GM12878 (cell line): Measurements from ENCODE around the gene RFT1. TPM values are rescaled to one million over a fixed set of nuclear protein-coding genes. Genes with fewer than 3 reads are reported as not detected.

Experiments used
- ATAC-seq: fragments of 200-7000 bp; cut with Tn5 transposase; 3 replicates; pipeline ENCODE4 v1.9.1; 2020; ENCODE audit warnings: mild to moderate bottlenecking, moderate library complexity
- BruUV-seq: library from RNA; stranded (reverse); fragments of 400-500 nt; replicated peaks from 2 replicates; lab custom pipeline; 2021; lab: Mats Ljungman, UMichigan
- CTCF ChIA-PET: fragments of 300-600 bp; sonication (Branson Sonifier 250); formaldehyde crosslinking; extraction: SDS; loops from one replicate; lab custom pipeline; 2021; ENCODE audit warnings: inconsistent platforms; lab: Yijun Ruan, JAX
- POLR2A ChIA-PET: fragments of 350-600 bp; formaldehyde crosslinking; extraction: SDS; loops from one replicate; lab custom pipeline; 2021; ENCODE audit warnings: inconsistent platforms; lab: Charles Lee
- RAD21 ChIA-PET: fragments of 300-600 bp; sonication (Branson Sonifier 250); formaldehyde crosslinking; loops from one replicate; lab custom pipeline; 2023; ENCODE audit warnings: antibody characterized with exemption; ENCODE audit not compliant: unreplicated experiment; lab: Charles Lee
- SMC1A ChIA-PET: fragments of 300-600 bp; sonication (Branson Sonifier 250); formaldehyde crosslinking; loops from one replicate; lab custom pipeline; 2023; ENCODE audit not compliant: unreplicated experiment, uncharacterized antibody; lab: Charles Lee
- DNase-seq: peaks from one replicate; pipeline ENCODE4 v3.0.0-alpha.2; 2011; ENCODE audit warnings: low read depth, low spot score
- FAIRE-seq: peaks from 3 replicates; lab custom pipeline; 2011; peaks lifted over from hg19 to GRCh38; lab: Jason Lieb, UNC
- H2AFZ ChIP-seq: 2 replicates; pipeline ENCODE4 v1.6.0; 2011; ENCODE audit warnings: low read depth, low read length, control low read depth; ENCODE audit not compliant: control insufficient read depth
- H3K27ac ChIP-seq: 2 replicates; pipeline ENCODE4 v1.5.1; 2011; ENCODE audit warnings: control low read depth; ENCODE audit not compliant: control insufficient read depth, insufficient read depth
- H3K27me3 ChIP-seq, 2 experiments: replicated peaks in 1 of 2; 2 replicates each; pipeline versions ENCODE4 v1.6.0 to v1.6.1; 2011; ENCODE audit warnings: low read length in 1 of 2; ENCODE audit not compliant: control insufficient read depth in 2 of 2, insufficient read depth in 2 of 2
- H3K36me3 ChIP-seq, 2 experiments: 2 replicates each; pipeline ENCODE4 v1.5.1; 2011; ENCODE audit warnings: low read length in 1 of 2; ENCODE audit not compliant: control insufficient read depth in 2 of 2, insufficient read depth in 2 of 2
- H3K4me1 ChIP-seq: 2 replicates; pipeline ENCODE4 v1.6.1; 2011; ENCODE audit warnings: mild to moderate bottlenecking, low read length, moderate library complexity, mixed read lengths; ENCODE audit not compliant: control insufficient read depth, insufficient read depth
- H3K4me2 ChIP-seq: 2 replicates; pipeline ENCODE4 v1.6.0; 2011; ENCODE audit warnings: control low read depth; ENCODE audit not compliant: control insufficient read depth, insufficient read depth
- H3K4me3 ChIP-seq: fragments of 200-600 bp; sonication (generic); 2 replicates; pipeline ENCODE4 v1.5.1; 2016
- H3K79me2 ChIP-seq: 2 replicates; pipeline ENCODE4 v1.6.0; 2011; ENCODE audit warnings: low read length; ENCODE audit not compliant: control insufficient read depth, insufficient read depth
- H3K9ac ChIP-seq: 2 replicates; pipeline ENCODE4 v1.8.0; 2011; ENCODE audit warnings: low read length, control low read depth, mixed read lengths; ENCODE audit not compliant: control insufficient read depth, insufficient read depth
- H3K9me3 ChIP-seq: replicated peaks from 3 replicates; pipeline ENCODE4 v1.5.1; 2011; ENCODE audit warnings: mild to moderate bottlenecking, low read length; ENCODE audit not compliant: control insufficient read depth, insufficient read depth
- H4K20me1 ChIP-seq: 2 replicates; pipeline ENCODE4 v1.6.0; 2011; ENCODE audit not compliant: control insufficient read depth, insufficient read depth
- BHLHE40 ChIP-seq, 2 experiments: fragments of 450-650 bp in 1 of 2; IDR thresholded peaks; 2 replicates each; pipeline ENCODE4 v1.6.1; 2011 to 2017; ENCODE audit warnings: low read depth in 2 of 2, borderline replicate concordance in 1 of 2, improper control_type of control experiment in 1 of 2, low read length in 1 of 2, mild to moderate bottlenecking in 1 of 2
- E2F4 ChIP-seq: IDR thresholded peaks from 2 replicates; pipeline ENCODE4 v1.6.1; 2012; ENCODE audit warnings: low read depth, low read length, improper control_type of control experiment
- EGR1 ChIP-seq, 2 experiments: IDR thresholded peaks; 1 replicate in 1 of 2; 2 replicates in 1 of 2; pipeline ENCODE4 v1.6.1; 2011 to 2012; ENCODE audit warnings: low read depth in 2 of 2, low read length in 2 of 2, borderline replicate concordance in 1 of 2, mild to moderate bottlenecking in 1 of 2, moderate library complexity in 1 of 2
- FOXM1 ChIP-seq: IDR thresholded peaks from 2 replicates; pipeline ENCODE4 v1.6.1; 2012; ENCODE audit warnings: low read depth, mild to moderate bottlenecking, inconsistent platforms, low read length, moderate library complexity
- IKZF1 ChIP-seq: fragments of 450-650 bp; conservative IDR thresholded peaks from 2 replicates; pipeline ENCODE4 v1.6.1; 2017; ENCODE audit warnings: antibody characterized with exemption, mild to moderate bottlenecking
- IKZF2 ChIP-seq, 2 experiments: fragments of 450-650 bp; IDR thresholded peaks; 2 replicates each; pipeline ENCODE4 v1.6.1; 2017; ENCODE audit warnings: mild to moderate bottlenecking in 2 of 2, moderate library complexity in 2 of 2
- IRF4 ChIP-seq: IDR thresholded peaks from 2 replicates; pipeline ENCODE4 v1.6.1; 2011; ENCODE audit warnings: low read depth, low read length
- LARP7 ChIP-seq: fragments of 450-650 bp; IDR thresholded peaks from 2 replicates; pipeline ENCODE4 v1.6.1; 2017; ENCODE audit warnings: mild to moderate bottlenecking
- MYC ChIP-seq: IDR thresholded peaks from 2 replicates; pipeline ENCODE4 v1.6.1; 2011; ENCODE audit warnings: mild to moderate bottlenecking, low read length, moderate library complexity, inconsistent platforms; ENCODE audit not compliant: insufficient read depth, insufficient replicate concordance, insufficient read length, severe bottlenecking
- NFXL1 ChIP-seq: fragments of 450-650 bp; IDR thresholded peaks from 2 replicates; pipeline ENCODE4 v1.6.1; 2017; ENCODE audit warnings: antibody characterized with exemption, mild to moderate bottlenecking, borderline replicate concordance
- NFYB ChIP-seq: IDR thresholded peaks from 2 replicates; pipeline ENCODE4 v1.6.1; 2011; ENCODE audit warnings: low read depth, mild to moderate bottlenecking, low read length, improper control_type of control experiment, moderate library complexity; ENCODE audit not compliant: insufficient read depth
- POLR2A ChIP-seq: IDR thresholded peaks from 2 replicates; pipeline ENCODE4 v1.6.1; 2011; ENCODE audit warnings: low read depth, mild to moderate bottlenecking, low read length
- RELB ChIP-seq: fragments of 450-650 bp; IDR thresholded peaks from 2 replicates; pipeline ENCODE4 v1.6.1; 2017; ENCODE audit warnings: low read depth, mild to moderate bottlenecking, moderate library complexity
- SUPT20H ChIP-seq: IDR thresholded peaks from 2 replicates; pipeline ENCODE4 v1.6.1; 2011; ENCODE audit warnings: low read depth, mild to moderate bottlenecking, low read length, moderate library complexity, borderline replicate concordance; ENCODE audit not compliant: control insufficient read depth
- TAF1 ChIP-seq: IDR thresholded peaks from 2 replicates; pipeline ENCODE4 v1.6.1; 2011; ENCODE audit warnings: mild to moderate bottlenecking, low read depth, low read length, borderline replicate concordance
- TCF7 ChIP-seq: IDR thresholded peaks from 2 replicates; pipeline ENCODE4 v1.6.1; 2014; ENCODE audit warnings: antibody characterized with exemption, borderline replicate concordance
- USF1 ChIP-seq: IDR thresholded peaks from 2 replicates; pipeline ENCODE4 v1.6.1; 2011; ENCODE audit warnings: borderline replicate concordance, low read depth, mild to moderate bottlenecking, moderate library complexity, mixed read lengths, low read length; ENCODE audit not compliant: insufficient read depth; ENCODE audit errors: extremely low read length
- YY1 ChIP-seq: IDR thresholded peaks from 2 replicates; pipeline ENCODE4 v1.6.1; 2011; ENCODE audit warnings: low read depth, mild to moderate bottlenecking, low read length
- WGBS: methylation state at CpG from one replicate; pipeline ENCODE4 v1.1.6; 2016; ENCODE audit warnings: low lambda C conversion rate; ENCODE audit not compliant: insufficient replicate concordance, insufficient coverage; ENCODE audit errors: missing lambda C conversion rate; 5-methylcytosine and 5-hydroxymethylcytosine counted together
- in situ Hi-C: fragments of 300-500 bp; cut with MboI; formaldehyde crosslinking; loops from 9 replicates; pipeline ENCODE4 v1.14.3; 2018; ENCODE audit warnings: mixed read lengths
- intact Hi-C: fragments of 100-400 bp; cut with micrococcal nuclease; formaldehyde crosslinking; loops from one replicate; pipeline ENCODE4 v1.14.2; 2022; ENCODE audit not compliant: unreplicated experiment
- polyA plus RNA-seq, 11 experiments: library from polyadenylated mRNA; depleted of rRNA in 4 of 11; unstranded in 6 of 11; stranded (reverse) in 5 of 11; fragments of >200 nt; fragmentation: Nextera tagmentation in 4 of 11; fragmentation: Illumina TruSeq in 1 of 11; extraction: Ambion mirVana in 4 of 11; extraction: Trizol in 1 of 11; gene quantifications; 1 replicate in 1 of 11; 2 replicates in 10 of 11; pipeline versions ENCODE4 v1.2.1 to v1.2.3, GENCODE V29; 2011 to 2016; ENCODE audit warnings: inconsistent platforms in 2 of 11, missing spikeins in 2 of 11, low read depth in 1 of 11
- total RNA-seq, 4 experiments: library from RNA; depleted of rRNA in 3 of 4; stranded (reverse); fragments of >200 nt in 3 of 4; fragmentation: Illumina TruSeq in 1 of 4; extraction: Trizol in 1 of 4; gene quantifications; 2 replicates each; pipeline versions ENCODE4 v1.2.1 to v1.2.3, GENCODE V29; 2013 to 2021

The RFT1 gene
- total and polyA plus RNA-seq, 10 of the 15 experiments (the other 5 are each of a cell fraction or from before 2014, with no cell fraction given): 16.6 to 75.1 (median 34.5) TPM

- no peaks in the 10 kb centered on the region for H3K9me3 ChIP-seq
- peak overlapping the region; percentile 89 for H2AFZ ChIP-seq
- H4K20me1 ChIP-seq: no peaks in the 10 kb centered on the region
- ChIA-PET RAD21 (interaction anchor here (0.8 to 1.0 kb wide), 3 partner anchors 119 to 154 kb away, joined by 3 to 4 read pairs (median 3); no protein-coding TSS in a partner anchor), CTCF (interaction anchor here (0.6 to 1.9 kb wide), 6 partner anchors 12 to 121 kb away, joined by 3 to 8 read pairs (median 3); no protein-coding TSS in a partner anchor), POLR2A (interaction anchor here (0.5 to 1.5 kb wide), 11 partner anchors 10 to 1509 kb away, joined by 3 to 6 read pairs (median 3); partner anchors contain the start of gene UQCC5), SMC1A (interaction anchor here (0.8 kb wide), 1 partner anchor 153 kb away, joined by 4 read pairs; no protein-coding TSS in a partner anchor)
- in situ Hi-C loops (no loop called here), intact Hi-C loops (loop anchor here (5.0 to 10.0 kb wide), 2 partner anchors 154 to 342 kb away; partner anchors contain the start of genes GLT8D1 and SPCS1)
- H3K4me1 ChIP-seq: peaks cover 17% of the 10 kb centered on the region
- FAIRE-seq (no peak), DNase-seq (no peak), ATAC-seq (peak; percentile 76)
- peak overlapping the region; percentile 90 for H3K4me3 ChIP-seq
- no peaks in the 10 kb centered on the region for H3K36me3 ChIP-seq
- H3K27me3 ChIP-seq: no peaks in the 10 kb centered on the region
- H3K9ac ChIP-seq: peak overlapping the region; percentile 87
- peaks cover 31% of the 10 kb centered on the region for H3K79me2 ChIP-seq
- H3K4me2 ChIP-seq: peak overlapping the region; percentile 94
- no TSS peak for BruUV-seq
- H3K27ac ChIP-seq: peak overlapping the region; percentile 84
- 1% methylated on average over 107 of the region's 113 CpGs for WGBS
- peak in 1 of 2 experiments; percentile 31; a peak in 1 of 3 replicates for TF ChIP-seq EGR1 (IDR thresholded peaks at IDR 0.05; ENCODE audit: borderline replicate concordance in 1 of 2, low read depth in 2 of 2, low read length in 2 of 2)
- peak; percentile 64; the same call in 1 of the 2 replicates for TF ChIP-seq LARP7
- peak; percentile 49 to 59 for TF ChIP-seq IKZF2 (IDR thresholded peaks at IDR 0.05)
- peak; percentile 88 for TF ChIP-seq NFXL1
- TF ChIP-seq NFYB: no peak
- TF ChIP-seq USF1: peak; percentile 81
- TF ChIP-seq IKZF1: peak; percentile 99
- no peak for TF ChIP-seq TAF1
- no peak for TF ChIP-seq E2F4
- peak; percentile 72 for TF ChIP-seq POLR2A
- TF ChIP-seq YY1: peak; percentile 26; the same call in 1 of the 2 replicates
- peak; percentile 84 to 98; a peak in 3 of 4 replicates for TF ChIP-seq BHLHE40 (IDR thresholded peaks at IDR 0.05; ENCODE audit: borderline replicate concordance in 1 of 2, low read depth in 2 of 2, low read length in 1 of 2)
- TF ChIP-seq MYC: no peak
- no peak for TF ChIP-seq FOXM1
- TF ChIP-seq RELB: peak; percentile 69
- no peak for TF ChIP-seq IRF4
- no peak for TF ChIP-seq SUPT20H
- TF ChIP-seq TCF7: no peak
These were observed 83.8 kb downstream of the RFT1 start for GRCh38 chr3:53046171-53047170.
